Keratinocyte (primary cell): ENCODE results near the gene TDP2. TPM values are rescaled to one million over a fixed set of nuclear protein-coding genes. Genes with fewer than 3 reads are reported as not detected.

Experiments
- DNase-seq: peaks from one replicate; pipeline ENCODE4 v3.0.0-alpha.2; 2011; ENCODE audit warnings: low read depth, missing footprints, low spot score
- FAIRE-seq: peaks from 2 replicates; lab custom pipeline; 2011; peaks lifted over from hg19 to GRCh38; lab: Jason Lieb, UNC
- H2AFZ ChIP-seq: 2 replicates; pipeline ENCODE4 v1.6.0; 2012; ENCODE audit warnings: low read length, control low read depth, inconsistent platforms; ENCODE audit not compliant: control insufficient read depth
- H3K27ac ChIP-seq: 2 replicates; pipeline ENCODE4 v1.5.1; 2011; ENCODE audit warnings: low read length; ENCODE audit not compliant: control insufficient read depth, insufficient read depth
- H3K27me3 ChIP-seq: 3 replicates; pipeline ENCODE4 v1.6.0; 2011; ENCODE audit warnings: low read length; ENCODE audit not compliant: control insufficient read depth, insufficient read depth; ENCODE audit errors: extremely low read depth
- H3K36me3 ChIP-seq, 2 experiments: 2 replicates in 1 of 2; 3 replicates in 1 of 2; pipeline ENCODE4 v1.5.1; 2011; ENCODE audit warnings: low read length in 2 of 2, mild to moderate bottlenecking in 1 of 2; ENCODE audit not compliant: control insufficient read depth in 2 of 2, insufficient read depth in 2 of 2; ENCODE audit errors: extremely low read depth in 1 of 2
- H3K4me1 ChIP-seq: 3 replicates; pipeline ENCODE4 v1.5.1; 2011; ENCODE audit warnings: low read length; ENCODE audit not compliant: control insufficient read depth, insufficient read depth; ENCODE audit errors: extremely low read depth
- H3K4me2 ChIP-seq: 3 replicates; pipeline ENCODE4 v1.6.0; 2011; ENCODE audit warnings: low read depth, low read length; ENCODE audit not compliant: control insufficient read depth, insufficient read depth; ENCODE audit errors: extremely low read depth
- H3K4me3 ChIP-seq, 3 experiments: fragments of 200-600 bp in 1 of 3; sonication (generic) in 1 of 3; 2 replicates in 2 of 3; 3 replicates in 1 of 3; pipeline ENCODE4 v1.5.1; 2011 to 2016; ENCODE audit warnings: low read length in 3 of 3, mild to moderate bottlenecking in 3 of 3, control low read depth in 2 of 3, inconsistent platforms in 1 of 3, low read depth in 1 of 3, mixed read lengths in 1 of 3, mixed run types in 1 of 3, moderate library complexity in 1 of 3; ENCODE audit not compliant: control insufficient read depth in 2 of 3, insufficient read depth in 2 of 3; ENCODE audit errors: extremely low read depth in 1 of 3
- H3K79me2 ChIP-seq: 2 replicates; pipeline ENCODE4 v1.6.0; 2012; ENCODE audit warnings: low read length; ENCODE audit not compliant: control insufficient read depth, insufficient read depth
- H3K9ac ChIP-seq: 3 replicates; pipeline ENCODE4 v1.6.0; 2011; ENCODE audit warnings: low read length; ENCODE audit not compliant: control insufficient read depth, insufficient read depth; ENCODE audit errors: extremely low read depth
- H3K9me1 ChIP-seq: 3 replicates; pipeline ENCODE4 v1.6.0; 2011; ENCODE audit warnings: low read length; ENCODE audit not compliant: control insufficient read depth, insufficient read depth; ENCODE audit errors: extremely low read depth
- H3K9me3 ChIP-seq: 2 replicates; pipeline ENCODE4 v1.5.1; 2012; ENCODE audit warnings: low read depth, low read length; ENCODE audit not compliant: control insufficient read depth
- H4K20me1 ChIP-seq: 3 replicates; pipeline ENCODE4 v1.6.0; 2011; ENCODE audit warnings: low read length; ENCODE audit not compliant: control insufficient read depth, insufficient read depth; ENCODE audit errors: extremely low read depth
- CTCF ChIP-seq, 3 experiments: IDR thresholded peaks in 1 of 3; conservative IDR thresholded peaks in 1 of 3; optimal IDR thresholded peaks in 1 of 3; 2 replicates in 2 of 3; 3 replicates in 1 of 3; pipeline versions ENCODE3 to v1.5.1; 2011; ENCODE audit warnings: low read length in 3 of 3, mild to moderate bottlenecking in 3 of 3, moderate library complexity in 2 of 3, control low read depth in 1 of 3, inconsistent platforms in 1 of 3; ENCODE audit not compliant: insufficient read depth in 2 of 3; ENCODE audit errors: extremely low read depth in 1 of 3
- EZH2 ChIP-seq: IDR thresholded peaks from one replicate; pipeline ENCODE4 v1.6.1; 2012; ENCODE audit warnings: inconsistent platforms, mild to moderate bottlenecking, low read length, moderate library complexity
- dilution Hi-C: fragments of 300-500 bp; cut with MboI; formaldehyde crosslinking; loops from one replicate; pipeline ENCODE4 v1.7.0; 2020; ENCODE audit warnings: low sequenced_read_pairs; ENCODE audit not compliant: extremely low pct_ligation_motif_present
- polyA plus RNA-seq, 5 experiments: library from polyadenylated mRNA; depleted of rRNA in 3 of 5; stranded (reverse) in 3 of 5; stranded (forward) in 1 of 5; unstranded in 1 of 5; fragments of >200 nt; gene quantifications; 1 replicate in 1 of 5; 2 replicates in 3 of 5; 3 replicates in 1 of 5; pipeline versions ENCODE4 v1.2.1 to v1.2.3, GENCODE V29; 2011 to 2012; ENCODE audit warnings: missing spikeins in 2 of 5, low read depth in 1 of 5, low replicate concordance in 1 of 5

TDP2 gene
- polyA plus RNA-seq, 1 donor (not counting 4 experiments of a cell fraction or from before 2014, with no cell fraction given): 39.8 TPM

- no peak overlapping the region for H3K9ac ChIP-seq
- no peak for DNase-seq
- no peaks in the 10 kb centered on the region for H3K4me1 ChIP-seq
- H3K4me2 ChIP-seq: no peak overlapping the region
- peaks cover 16 to 44% of the 10 kb centered on the region in 2 experiments for H3K36me3 ChIP-seq
- no peak overlapping the region for H3K27ac ChIP-seq
- dilution Hi-C loops: no loop called here
- no peak for TF ChIP-seq EZH2
- TF ChIP-seq CTCF (optimal IDR thresholded peaks at IDR 0.05 in 1 of 3, IDR thresholded peaks at IDR 0.05 in 1 of 3, conservative IDR thresholded peaks at IDR 0.05 in 1 of 3; ENCODE audit: extremely low read depth in 1 of 3, insufficient read depth in 2 of 3, low read length in 3 of 3): no peak
- H3K9me3 ChIP-seq: no peaks in the 10 kb centered on the region
- H3K9me1 ChIP-seq: no peaks in the 10 kb centered on the region
- no peak overlapping the region for H2AFZ ChIP-seq
- FAIRE-seq: no peak
- H3K27me3 ChIP-seq: no peaks in the 10 kb centered on the region
- H4K20me1 ChIP-seq: peaks cover 4% of the 10 kb centered on the region
- no peak overlapping the region for H3K4me3 ChIP-seq
- peaks cover 5% of the 10 kb centered on the region for H3K79me2 ChIP-seq
These were observed 37.8 kb upstream of the TDP2 start for GRCh38 chr6:24704468-24704867.

- no peak overlapping the region for H3K27ac ChIP-seq
- no peak for FAIRE-seq
These were observed 36.1 kb upstream of the TDP2 start for GRCh38 chr6:24702720-24703282.

More at GRCh38 chr6:24702720-24703282, 36.1 kb upstream of the TDP2 start:
- DNase-seq: no peak
- Histone ChIP-seq H3K36me3 (peaks cover 13 to 34% of the 10 kb centered on the region in 2 experiments), H3K4me1 (no peaks in the 10 kb centered on the region), H3K79me2 (no peaks in the 10 kb centered on the region), H3K9me3 (no peaks in the 10 kb centered on the region), H4K20me1 (peaks cover 4% of the 10 kb centered on the region), H2AFZ (no peak overlapping the region), H3K9me1 (no peaks in the 10 kb centered on the region), H3K4me3 (no peak overlapping the region), H3K9ac (no peak overlapping the region), H3K4me2 (no peak overlapping the region), H3K27me3 (no peaks in the 10 kb centered on the region)
- TF ChIP-seq EZH2 (no peak), CTCF (optimal IDR thresholded peaks at IDR 0.05 in 1 of 3, IDR thresholded peaks at IDR 0.05 in 1 of 3, conservative IDR thresholded peaks at IDR 0.05 in 1 of 3; ENCODE audit: extremely low read depth in 1 of 3, insufficient read depth in 2 of 3, low read length in 3 of 3) (no peak)
- dilution Hi-C loops: no loop called here
